GM12891 (cell line): ENCODE measurements around the gene KAZN.
A peak's percentile ranks its signal among the peaks of the same experiment; 100 is the strongest.

Experiments used
- DNase-seq: peaks from one replicate; pipeline ENCODE4 v3.0.0; 2011; ENCODE audit warnings: low spot score; ENCODE audit not compliant: insufficient read length
- FAIRE-seq: peaks from 2 replicates; lab custom pipeline; 2011; peaks lifted over from hg19 to GRCh38; lab: Jason Lieb, UNC
- PAX5 ChIP-seq: IDR thresholded peaks from 2 replicates; pipeline ENCODE4 v1.6.1; 2011; ENCODE audit warnings: low read length, moderate library complexity, mild to moderate bottlenecking; ENCODE audit not compliant: insufficient read depth, severe bottlenecking
- POLR2A ChIP-seq: IDR thresholded peaks from 2 replicates; pipeline ENCODE4 v1.6.1; 2011; ENCODE audit warnings: low read depth, low read length, control low read depth
- POLR2AphosphoS5 ChIP-seq: IDR thresholded peaks from 2 replicates; pipeline ENCODE4 v1.6.1; 2011; ENCODE audit warnings: low read depth, low read length, control low read depth
- POU2F2 ChIP-seq: IDR thresholded peaks from 2 replicates; pipeline ENCODE4 v1.6.1; 2011; ENCODE audit warnings: low read depth, mild to moderate bottlenecking, control low read depth, low read length, moderate library complexity
- SPI1 ChIP-seq: IDR thresholded peaks from 2 replicates; pipeline ENCODE4 v1.6.1; 2011; ENCODE audit warnings: low read depth, low read length, control low read depth
- TAF1 ChIP-seq: IDR thresholded peaks from 2 replicates; pipeline ENCODE4 v1.6.1; 2011; ENCODE audit warnings: low read depth, low read length, control low read depth

KAZN gene

GRCh38 chr1:14988636-14989035, 390.2 kb downstream of the KAZN start:
- FAIRE-seq = no peak

GRCh38 chr1:14989931-14990728, 391.6 kb downstream of the KAZN start:
- FAIRE-seq = no peak
- no peak for TF ChIP-seq TAF1
- no peak for TF ChIP-seq POLR2A
- no peak for TF ChIP-seq PAX5
- no peak for TF ChIP-seq POU2F2
- no peak for TF ChIP-seq SPI1
- no peak for TF ChIP-seq POLR2AphosphoS5
- no peak for DNase-seq

More at GRCh38 chr1:14988636-14989035, 390.2 kb downstream of the KAZN start:
- DNase-seq = no peak
- TF ChIP-seq SPI1 (no peak), POLR2A (no peak), TAF1 (no peak), POLR2AphosphoS5 (no peak), POU2F2 (no peak), PAX5 (no peak)

- FAIRE-seq = no peak
- TF ChIP-seq POU2F2 (no peak), POLR2A (no peak), PAX5 (no peak), SPI1 (no peak), TAF1 (no peak), POLR2AphosphoS5 (no peak)
- DNase-seq = no peak
Measured at GRCh38 chr1:14993414-14993813, 394.9 kb downstream of the KAZN start.

- FAIRE-seq = no peak
- DNase-seq = no peak
- TF ChIP-seq POLR2A = no peak
- TF ChIP-seq POU2F2 = no peak
- no peak for TF ChIP-seq TAF1
- TF ChIP-seq SPI1 = no peak
- no peak for TF ChIP-seq PAX5
- TF ChIP-seq POLR2AphosphoS5 = no peak
Measured at GRCh38 chr1:14994148-14994547, 395.7 kb downstream of the KAZN start.

GRCh38 chr1:14994841-14995437, 396.5 kb downstream of the KAZN start:
- no peak for DNase-seq
- FAIRE-seq = no peak
- TF ChIP-seq TAF1 (no peak), POLR2A (no peak), POLR2AphosphoS5 (no peak), PAX5 (no peak), POU2F2 (no peak), SPI1 (no peak)

GRCh38 chr1:14996133-14997050, 397.9 kb downstream of the KAZN start:
- DNase-seq (peak; percentile 25), FAIRE-seq (no peak)
- TF ChIP-seq SPI1 (0 out of 2 replicates have a peak, but pooled peaks have one; percentile 4), TAF1 (no peak)

- DNase-seq = no peak
- no peak for FAIRE-seq
- TF ChIP-seq PAX5 = no peak
- no peak for TF ChIP-seq TAF1
- TF ChIP-seq SPI1 = no peak
- TF ChIP-seq POU2F2 = no peak
- TF ChIP-seq POLR2AphosphoS5 = no peak
- no peak for TF ChIP-seq POLR2A
Measured at GRCh38 chr1:14997646-14998276, 399.3 kb downstream of the KAZN start.

- DNase-seq = no peak
- TF ChIP-seq POLR2AphosphoS5 (no peak), TAF1 (no peak), SPI1 (no peak), POLR2A (no peak), POU2F2 (no peak), PAX5 (no peak)
- FAIRE-seq = no peak
Measured at GRCh38 chr1:14999441-14999840, 401.0 kb downstream of the KAZN start.

- TF ChIP-seq POLR2AphosphoS5 (no peak), POLR2A (no peak), TAF1 (no peak), POU2F2 (no peak), SPI1 (no peak), PAX5 (no peak)
- DNase-seq = no peak
- FAIRE-seq = no peak
Measured at GRCh38 chr1:15000030-15000429, 401.5 kb downstream of the KAZN start.
